Stimulated activated naive CD4-positive, alpha-beta T cell treated with Interleukin-2 at 50 U/mL for 16 hours (primary cell): ENCODE results near the gene TMPRSS11D.

ENCODE experiments used
- DNase-seq: peaks from one replicate; lab custom pipeline; 2025; lab: John Stamatoyannopoulos, UW

The TMPRSS11D gene

DNA sequence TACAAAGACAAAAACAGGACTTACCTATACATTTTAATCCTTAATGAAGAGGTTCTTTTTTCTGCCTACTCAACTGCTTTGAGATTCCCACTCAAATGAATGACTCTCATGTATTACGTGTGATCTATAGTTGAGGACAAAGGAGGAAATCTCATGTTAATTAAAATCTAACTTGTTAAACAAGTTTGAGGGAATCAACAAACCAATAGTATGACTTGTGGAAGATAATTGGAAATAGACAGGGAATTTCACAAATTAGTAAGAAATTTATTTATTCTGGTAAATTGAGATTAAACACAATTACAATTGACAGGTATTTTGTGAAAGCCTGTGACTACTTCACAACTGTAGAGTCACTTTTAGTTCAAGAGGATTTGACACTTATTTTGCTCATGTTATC is at the start of gene TMPRSS11D:
Gene TMPRSS11D (minus strand): TSS at position 101 of the 400 bp plus-strand sequence. CDS start 69 bp downstream, at position 32.
- DNase-seq = no peak

GRCh38 chr4:67933038-67933437 is 49.2 kb upstream of the TMPRSS11D start:
- DNase-seq = no peak

- DNase-seq = no peak
These were observed 47.5 kb upstream of the TMPRSS11D start for GRCh38 chr4:67931256-67931655.

DNA sequence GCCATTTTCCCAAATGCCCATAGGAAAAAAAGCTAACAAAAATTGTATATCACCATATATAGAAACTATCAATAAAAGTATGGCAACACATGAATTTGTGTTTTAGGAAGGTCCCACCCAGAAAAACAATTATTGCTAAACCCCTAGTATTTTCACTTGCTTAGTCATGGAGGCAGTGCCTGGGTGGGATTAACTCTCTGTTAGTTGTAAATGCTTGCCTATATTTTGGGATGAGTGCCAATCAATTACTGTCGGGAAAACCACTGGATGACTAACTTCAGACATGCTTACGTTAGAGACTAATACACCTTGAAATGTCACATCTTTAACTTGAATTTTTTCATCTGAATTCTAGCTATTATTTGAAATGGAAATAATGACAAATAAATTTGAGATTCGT is 45.6 kb upstream of the TMPRSS11D start:
- no peak for DNase-seq

DNA sequence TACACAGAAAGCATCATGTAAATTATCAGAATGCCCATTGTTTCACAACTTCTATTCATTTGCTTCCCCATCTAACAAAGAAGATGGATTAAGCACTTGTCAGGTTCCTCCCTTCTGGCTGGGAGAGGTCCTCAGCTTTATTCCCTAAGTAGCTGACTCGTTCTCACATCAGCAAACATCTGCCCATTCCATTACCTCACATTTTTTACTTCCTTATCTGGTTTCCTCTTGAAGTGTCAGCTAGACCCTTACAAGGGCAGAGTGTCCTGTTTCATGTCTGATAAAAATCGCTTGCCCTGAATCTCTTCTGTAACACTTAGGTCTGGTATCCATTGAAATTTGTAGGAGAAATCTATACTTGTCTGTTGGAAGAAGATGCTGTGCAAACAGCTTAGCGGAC is 44.7 kb upstream of the TMPRSS11D start:
- DNase-seq = no peak

GRCh38 chr4:67927251-67927650 is 43.4 kb upstream of the TMPRSS11D start:
- no peak for DNase-seq

- no peak for DNase-seq
These were observed 42.7 kb upstream of the TMPRSS11D start for GRCh38 chr4:67926485-67926884.

GRCh38 chr4:67922697-67923096 is 38.9 kb upstream of the TMPRSS11D start:
- no peak for DNase-seq

DNA sequence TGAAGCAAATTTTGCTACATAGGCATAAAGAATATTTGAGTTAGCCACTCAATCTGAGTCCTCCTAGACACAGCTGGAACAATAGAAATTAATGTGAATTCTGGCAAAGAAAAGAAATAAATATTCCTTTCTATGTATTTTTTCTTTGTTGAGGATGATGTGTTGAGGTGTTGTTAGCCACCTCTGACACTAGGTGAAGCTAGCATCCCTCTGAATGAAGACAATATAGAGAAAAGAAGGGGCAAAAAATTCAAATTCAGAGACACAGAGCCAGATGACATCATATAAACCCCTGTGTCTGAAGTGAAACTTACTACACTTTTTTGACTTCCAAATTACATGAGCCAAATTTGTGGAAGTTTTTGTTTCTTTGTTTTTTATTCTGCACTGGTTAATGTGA is 34.6 kb upstream of the TMPRSS11D start:
- DNase-seq = no peak

DNA sequence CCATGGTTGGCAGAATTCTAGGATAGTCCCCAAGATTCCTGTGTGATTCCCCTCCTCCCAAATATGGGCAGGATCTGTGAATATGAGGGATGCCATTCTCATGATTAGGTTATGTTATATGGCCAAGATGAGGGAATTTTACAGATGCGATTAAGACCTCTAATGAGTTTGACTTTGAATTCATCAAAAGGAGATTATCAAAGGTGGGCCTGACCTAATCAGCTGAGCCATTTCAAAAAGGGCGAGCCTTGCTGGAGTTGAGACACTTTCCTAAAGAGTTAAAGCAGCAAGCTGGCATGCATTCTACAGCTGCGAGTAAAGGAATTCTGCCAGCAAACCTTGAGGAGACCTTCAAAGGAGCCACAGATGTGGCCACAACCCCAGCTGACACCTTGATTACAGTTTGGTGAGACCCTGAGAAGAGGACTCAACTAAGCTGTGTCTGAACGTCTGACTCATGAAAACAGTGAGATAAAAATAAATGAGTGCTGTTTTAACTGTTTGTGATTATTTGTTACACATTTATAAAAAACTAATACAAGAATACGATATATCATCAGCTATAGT is 31.7 kb upstream of the TMPRSS11D start:
- no peak for DNase-seq

DNA sequence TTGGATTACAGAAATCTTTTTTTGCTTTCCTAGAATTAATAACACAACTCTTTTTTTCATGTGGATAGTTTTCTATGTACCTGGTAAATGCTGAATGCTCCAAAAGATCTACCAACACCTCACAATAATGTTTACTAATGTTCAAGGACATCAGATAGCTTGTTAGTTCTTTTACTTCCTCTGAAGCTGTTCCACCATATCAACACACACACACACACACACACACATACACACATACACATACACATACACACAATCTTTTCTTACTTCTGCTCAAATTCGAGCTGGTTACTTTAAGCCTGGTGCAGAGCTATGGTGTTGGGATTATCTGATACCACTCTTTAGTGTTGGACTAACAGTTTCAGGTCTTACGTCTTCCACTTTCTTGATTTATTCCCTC is 28.3 kb upstream of the TMPRSS11D start:
- no peak for DNase-seq

GRCh38 chr4:67911638-67912037 is 27.8 kb upstream of the TMPRSS11D start:
- no peak for DNase-seq

- DNase-seq = no peak
These were observed 27.3 kb upstream of the TMPRSS11D start for GRCh38 chr4:67911141-67911540.

- DNase-seq = no peak
These were observed 26.7 kb upstream of the TMPRSS11D start for GRCh38 chr4:67910585-67910905.

- DNase-seq = no peak
These were observed 26.2 kb upstream of the TMPRSS11D start for GRCh38 chr4:67909905-67910584.

DNA sequence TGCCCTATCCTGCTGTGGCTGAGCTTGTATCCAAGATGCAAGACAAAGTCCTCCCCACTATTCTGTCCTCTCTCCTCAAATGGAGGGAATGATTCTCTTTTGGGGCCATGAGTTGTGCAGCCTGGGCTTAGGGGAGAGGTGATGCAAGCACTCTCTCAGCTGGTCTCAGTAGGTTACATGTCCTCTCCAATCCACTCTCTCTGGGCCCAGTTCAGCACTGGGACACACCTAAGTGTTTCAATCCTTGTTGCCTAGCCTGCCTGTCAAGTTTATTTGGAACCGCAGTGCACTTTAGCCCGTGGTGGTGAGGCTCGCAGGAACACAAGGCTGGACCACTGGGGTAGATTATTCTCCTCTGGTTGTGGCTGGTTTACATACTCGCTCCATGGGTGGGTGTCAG is 23.8 kb upstream of the TMPRSS11D start:
- no peak for DNase-seq

DNA sequence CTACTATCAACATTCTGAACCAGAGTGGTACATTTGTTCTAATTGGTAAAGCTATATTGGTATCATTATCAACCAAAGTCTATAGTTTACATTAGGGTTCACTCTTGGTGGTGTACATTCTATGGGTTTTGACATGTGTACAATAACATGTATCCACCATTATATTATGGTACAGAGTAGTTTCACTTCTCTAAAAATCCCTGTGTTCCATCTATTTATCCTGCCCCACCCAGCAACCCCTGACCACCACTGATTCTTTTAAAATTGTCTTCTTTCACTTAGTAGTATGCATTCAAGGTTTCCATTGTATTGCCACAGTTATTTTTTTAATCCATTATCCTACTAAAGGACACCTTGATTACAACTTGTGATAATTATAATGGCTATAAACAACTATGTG is 15.3 kb upstream of the TMPRSS11D start:
- DNase-seq = no peak

- DNase-seq = no peak
These were observed 13.9 kb upstream of the TMPRSS11D start for GRCh38 chr4:67897686-67898085.

- no peak for DNase-seq
These were observed 12.7 kb upstream of the TMPRSS11D start for GRCh38 chr4:67896421-67897065.

GRCh38 chr4:67894659-67895058 is 10.9 kb upstream of the TMPRSS11D start:
- DNase-seq = no peak

- no peak for DNase-seq
These were observed 9.1 kb upstream of the TMPRSS11D start for GRCh38 chr4:67892905-67893304.

DNA sequence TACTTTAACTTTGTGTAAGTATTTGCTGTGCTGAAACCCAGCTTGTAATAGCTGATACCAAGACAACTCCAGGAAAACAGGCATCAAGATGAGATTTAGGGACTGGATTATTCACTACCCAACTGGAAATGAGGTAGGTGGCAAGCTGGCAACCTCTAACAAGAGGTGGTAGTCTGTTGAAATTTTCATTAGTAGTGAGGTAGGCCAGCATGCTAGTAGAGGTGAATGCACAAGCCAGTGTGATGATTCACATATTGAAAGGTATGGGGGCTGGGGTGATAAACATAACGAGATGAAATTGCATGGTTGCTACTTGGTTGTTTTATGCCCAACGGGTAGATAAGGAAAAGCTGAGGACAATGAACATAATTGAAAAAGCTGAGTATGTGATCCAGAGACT is 8.5 kb upstream of the TMPRSS11D start:
- DNase-seq = no peak

DNA sequence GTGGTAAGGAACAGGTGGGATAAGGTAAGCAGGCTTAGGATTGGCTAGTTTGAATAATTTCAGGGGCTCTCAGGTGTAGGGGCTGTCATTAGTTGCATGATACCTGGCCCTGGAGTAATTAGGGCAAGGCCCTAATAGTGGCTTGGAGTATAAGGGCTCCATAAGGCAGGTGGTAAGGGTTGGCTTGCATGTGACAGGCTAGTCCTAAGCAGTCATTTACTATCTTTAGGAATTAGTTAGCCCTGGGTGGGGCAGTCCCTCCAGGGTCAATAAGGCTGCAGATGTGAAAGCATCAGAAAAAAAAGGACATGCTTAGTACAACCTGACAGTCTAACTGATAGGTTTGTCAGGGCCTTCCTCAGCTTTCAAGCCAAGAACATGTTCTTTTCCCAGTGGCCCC is 7.8 kb upstream of the TMPRSS11D start:
- DNase-seq = no peak

GRCh38 chr4:67886281-67886680 is 2.5 kb upstream of the TMPRSS11D start:
- DNase-seq = no peak
